Stimulated activated CD8-positive, alpha-beta memory T cell treated with anti-CD3 and anti-CD28 coated beads, Interleukin-7, amount 100 ng/mL, for 24 hours (primary cell): Measurements from ENCODE around the gene ZNF277.

ENCODE experiments used
- DNase-seq: peaks from one replicate; pipeline ENCODE4 v3.0.0-alpha.2; 2020; ENCODE audit warnings: low read depth

ZNF277 gene

GRCh38 chr7:112358513-112358912 is 152.0 kb downstream of the ZNF277 start:
- DNase-seq, result no peak

DNA sequence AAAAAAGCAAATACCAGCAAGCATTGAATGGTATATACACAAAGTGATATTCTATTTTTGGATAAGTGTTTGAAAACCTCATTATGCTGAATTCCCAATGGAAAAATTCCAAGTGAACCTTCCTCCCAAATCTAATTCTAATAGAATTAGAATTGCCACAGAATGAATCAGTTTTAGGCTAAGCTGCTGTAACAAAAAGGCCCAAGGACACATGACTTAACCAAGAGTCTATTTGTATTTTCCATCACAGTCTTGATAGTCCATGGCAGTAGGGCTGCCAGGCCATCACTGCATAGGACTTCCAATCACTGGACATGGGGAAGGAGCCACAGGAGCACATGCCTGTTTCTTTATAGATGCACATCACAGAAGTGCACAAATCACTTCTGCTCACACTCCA is 152.6 kb downstream of the ZNF277 start:
- DNase-seq, result no peak

GRCh38 chr7:112360681-112361080 is 154.2 kb downstream of the ZNF277 start:
- DNase-seq, result no peak

DNA sequence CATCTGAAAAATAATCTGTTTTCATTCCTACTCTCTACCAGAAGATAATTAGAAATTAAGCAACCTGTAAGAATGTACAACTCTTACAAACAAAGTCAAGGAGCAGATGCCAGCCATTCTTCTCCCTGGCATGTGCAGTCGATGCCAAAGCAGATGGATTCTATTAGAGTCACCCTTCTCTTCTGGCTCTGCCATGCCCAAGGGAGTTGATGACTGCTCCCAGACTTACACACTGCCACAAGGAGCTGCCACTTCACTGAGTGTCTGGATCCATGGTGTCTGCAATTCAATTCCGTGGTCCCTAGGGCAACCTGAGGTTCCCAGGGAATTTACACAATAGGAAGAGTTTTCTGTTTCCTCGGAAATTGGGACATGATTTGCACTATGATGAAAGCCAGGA is 154.7 kb downstream of the ZNF277 start:
- DNase-seq, result no peak

DNA sequence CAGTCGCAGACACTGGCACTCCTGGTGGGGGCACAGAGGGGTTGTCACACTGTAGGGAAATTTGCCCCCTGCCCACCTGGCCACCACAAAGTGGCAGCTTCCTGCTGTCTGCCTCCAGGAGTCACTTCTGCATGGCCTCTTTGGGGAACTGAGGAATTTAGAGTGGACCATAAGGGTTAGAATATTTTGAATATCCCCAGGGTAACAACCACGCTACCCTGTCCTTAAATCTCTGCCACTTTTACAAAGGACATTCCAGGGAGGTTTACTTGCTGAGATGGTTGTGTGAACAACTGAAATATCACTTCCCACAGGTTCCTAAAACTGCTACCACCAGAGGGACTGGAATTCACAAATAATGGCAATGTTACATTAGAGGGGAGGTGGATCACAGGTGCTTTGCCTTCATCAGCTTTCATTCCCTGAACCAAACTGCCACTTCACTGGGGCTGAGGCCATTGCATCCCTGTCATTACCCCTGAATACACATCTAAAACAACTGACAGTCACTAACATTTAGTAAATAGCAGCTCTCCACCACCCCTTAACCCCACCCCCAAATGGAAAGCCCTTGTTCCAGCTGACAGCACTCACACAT is 155.7 kb downstream of the ZNF277 start:
- no peak for DNase-seq

DNA sequence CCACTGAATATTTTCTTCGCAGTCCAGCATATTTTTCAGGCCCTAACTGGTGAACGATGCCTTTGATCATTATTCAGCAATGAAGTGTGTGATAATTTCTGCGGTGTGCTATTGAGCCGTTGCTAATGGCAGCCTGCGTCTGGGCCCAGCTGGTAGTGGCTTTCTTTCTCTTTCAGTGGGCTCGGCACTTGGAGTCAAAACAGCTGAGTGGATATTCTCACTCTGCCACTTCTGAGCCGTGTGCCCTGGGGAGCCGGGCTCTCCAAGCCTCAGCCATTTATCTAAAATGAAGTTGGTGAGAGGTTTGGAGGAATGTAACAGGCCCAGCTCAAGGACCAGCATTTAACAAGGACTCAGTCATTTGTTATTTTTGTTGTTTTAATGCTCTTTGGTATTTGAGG is 156.2 kb downstream of the ZNF277 start:
- DNase-seq, result no peak

DNA sequence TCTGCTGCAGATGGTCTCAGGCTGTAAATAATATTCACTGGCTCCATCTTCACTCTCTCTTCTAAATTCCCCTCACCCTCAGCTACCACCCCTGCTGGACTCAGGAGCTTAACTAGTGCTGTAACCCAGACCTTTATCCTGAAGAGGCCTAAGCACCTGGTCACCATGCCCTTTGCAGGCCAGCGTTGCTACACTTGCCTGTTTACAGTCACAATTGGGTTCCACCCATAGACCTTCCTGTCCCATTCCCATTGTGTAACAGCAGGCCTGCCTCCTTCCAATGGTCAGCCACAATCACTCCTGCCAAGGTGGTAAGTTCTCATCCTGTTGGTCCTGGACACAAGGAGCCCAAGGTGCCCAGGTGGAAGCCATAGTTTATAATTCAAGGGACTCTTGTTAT is 157.9 kb downstream of the ZNF277 start:
- DNase-seq, result no peak

DNA sequence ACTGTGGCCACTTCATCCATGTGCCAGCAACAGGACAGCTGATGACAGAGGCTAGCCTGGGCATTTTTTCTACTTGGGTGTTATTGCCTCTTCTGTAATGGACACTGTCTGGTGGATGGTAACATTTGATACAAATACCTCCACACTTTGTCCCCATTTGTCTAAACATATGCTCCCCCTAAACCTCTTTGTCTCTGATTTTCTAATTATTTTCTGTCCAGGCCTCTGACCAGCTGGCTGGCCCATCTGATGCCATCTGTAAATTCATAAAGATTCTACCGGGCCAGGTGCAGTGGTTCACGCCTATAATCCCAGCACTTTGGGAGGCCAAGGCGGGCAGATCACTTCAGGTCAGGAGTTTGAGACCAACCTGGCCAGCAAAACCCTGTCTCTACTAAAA is 159.1 kb downstream of the ZNF277 start:
- DNase-seq, result no peak

DNA sequence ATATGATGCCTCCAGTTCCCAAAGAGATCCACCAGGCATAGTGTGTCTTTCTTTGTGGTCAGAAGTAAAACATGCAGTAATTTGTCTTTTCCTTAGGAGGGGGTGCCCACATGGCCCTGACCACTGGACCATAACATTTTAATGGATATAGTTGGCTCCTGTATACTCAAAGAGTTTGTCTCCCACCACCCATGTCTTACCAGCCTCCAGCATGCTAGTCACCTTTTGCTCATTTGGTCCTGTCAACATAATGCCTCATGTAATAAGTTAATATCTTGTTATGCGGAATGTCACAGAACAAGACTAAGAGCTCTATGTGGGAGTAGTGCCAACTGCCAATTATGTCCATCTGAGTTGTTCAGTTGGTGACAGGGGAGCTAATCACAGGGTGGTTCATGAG is 160.4 kb downstream of the ZNF277 start:
- no peak for DNase-seq

GRCh38 chr7:112370436-112370835 is 163.9 kb downstream of the ZNF277 start:
- DNase-seq, result no peak

GRCh38 chr7:112371701-112372100 is 165.2 kb downstream of the ZNF277 start:
- DNase-seq, result no peak

DNA sequence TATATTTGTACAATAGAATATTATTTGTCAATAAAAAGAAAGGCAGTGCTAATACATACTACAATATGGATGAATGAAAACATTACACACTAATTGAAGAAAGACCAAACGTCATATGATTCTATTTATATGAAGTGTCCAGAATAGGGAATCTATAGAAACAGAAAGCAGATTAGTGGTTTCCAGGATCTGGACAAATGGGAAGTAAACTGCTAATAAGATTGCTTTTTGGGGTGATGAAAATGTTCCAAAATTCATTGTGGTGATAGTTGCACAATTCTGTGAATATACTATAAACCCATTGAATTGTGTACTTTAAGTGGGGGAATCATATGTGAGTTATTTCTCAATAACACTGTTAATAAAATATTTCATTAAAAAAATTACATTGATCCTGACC is 165.6 kb downstream of the ZNF277 start:
- DNase-seq, result no peak

GRCh38 chr7:112377593-112377992 is 171.1 kb downstream of the ZNF277 start:
- no peak for DNase-seq

GRCh38 chr7:112381311-112382091 is 175.0 kb downstream of the ZNF277 start:
- DNase-seq, result no peak

GRCh38 chr7:112383671-112384417 is 177.3 kb downstream of the ZNF277 start:
- DNase-seq, result no peak

- DNase-seq, result no peak
Observed at GRCh38 chr7:112385516-112385915, 179.0 kb downstream of the ZNF277 start.

DNA sequence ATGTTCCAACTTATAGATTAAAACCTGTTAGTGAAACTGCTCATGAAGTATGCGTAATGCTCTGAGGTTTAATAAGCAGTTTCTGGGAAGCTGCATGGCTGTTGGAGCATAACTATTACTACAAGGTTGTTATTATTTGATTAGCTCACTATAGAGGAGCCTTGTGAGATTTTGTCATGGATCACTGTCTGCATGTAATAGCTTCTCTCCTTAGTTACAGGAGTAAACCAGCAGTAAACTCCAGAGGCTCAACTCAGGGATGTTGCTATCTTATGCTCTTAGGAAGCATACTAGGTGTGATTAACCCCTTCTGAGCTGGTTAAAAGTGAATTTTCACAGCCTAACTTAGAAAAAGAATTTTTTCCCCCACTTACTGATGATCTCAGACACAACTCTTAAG is 180.1 kb downstream of the ZNF277 start:
- no peak for DNase-seq

GRCh38 chr7:112390167-112390566 is 183.7 kb downstream of the ZNF277 start:
- no peak for DNase-seq

GRCh38 chr7:112391079-112391821 is 184.8 kb downstream of the ZNF277 start:
- peak; percentile 35 for DNase-seq

DNA sequence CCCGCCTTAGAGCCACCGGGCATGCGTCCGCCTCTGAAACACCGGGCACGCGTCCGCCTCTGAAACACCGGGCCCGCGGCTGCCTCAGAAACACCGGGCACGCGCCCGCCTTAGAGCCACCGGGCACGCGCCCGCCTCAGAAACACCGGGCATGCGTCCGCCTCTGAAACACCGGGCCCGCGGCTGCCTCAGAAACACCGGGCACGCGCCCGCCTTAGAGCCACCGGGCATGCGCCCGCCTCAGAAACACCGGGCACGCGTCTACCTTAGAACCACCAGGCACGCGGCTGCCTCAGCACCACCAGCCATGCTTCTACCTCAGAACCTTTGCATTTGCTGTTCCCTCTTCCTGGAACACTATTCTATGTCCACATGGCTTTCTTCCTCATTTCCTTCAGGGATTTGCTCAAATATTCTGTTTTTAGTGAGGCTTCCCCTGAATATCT is 185.4 kb downstream of the ZNF277 start:
- DNase-seq, result peak; percentile 31
